Ureter (tissue), 1 donor: ENCODE data around the gene TCF12. TPM values are rescaled to one million over a fixed set of nuclear protein-coding genes. Genes with fewer than 3 reads are reported as not detected.

Experiments
- DNase-seq: peaks from one replicate; pipeline ENCODE4 v3.0.0-alpha.2; 2020; ENCODE audit warnings: low spot score
- total RNA-seq: library from RNA; stranded (reverse); gene quantifications from one replicate; pipeline ENCODE4 v1.2.4, GENCODE V29; 2023
- donor health status: DM: yes; HTN: yes; CAD: no.

Gene TCF12
- total RNA-seq, 1 donor from 2014 or later: 158 TPM

GRCh38 chr15:57169643-57170042, 251.2 kb downstream of the TCF12 start:
- no peak for DNase-seq

GRCh38 chr15:57171426-57171825, 253.0 kb downstream of the TCF12 start:
- no peak for DNase-seq

GRCh38 chr15:57172925-57173324, 254.5 kb downstream of the TCF12 start:
- no peak for DNase-seq

- no peak for DNase-seq
Measured at GRCh38 chr15:57183041-57183440, 264.6 kb downstream of the TCF12 start.

- no peak for DNase-seq
Measured at GRCh38 chr15:57183614-57184344, 265.3 kb downstream of the TCF12 start.

GRCh38 chr15:57184502-57184901, 266.1 kb downstream of the TCF12 start:
- DNase-seq: no peak

- DNase-seq: no peak
Measured at GRCh38 chr15:57185507-57186074, 267.1 kb downstream of the TCF12 start.

- no peak for DNase-seq
Measured at GRCh38 chr15:57189466-57189865, 271.0 kb downstream of the TCF12 start.

GRCh38 chr15:57190208-57190607, 271.8 kb downstream of the TCF12 start:
- no peak for DNase-seq

- no peak for DNase-seq
Measured at GRCh38 chr15:57193161-57193560, 274.7 kb downstream of the TCF12 start.

- no peak for DNase-seq
Measured at GRCh38 chr15:57195326-57195725, 276.9 kb downstream of the TCF12 start.

- no peak for DNase-seq
Measured at GRCh38 chr15:57196865-57197264, 278.4 kb downstream of the TCF12 start.

GRCh38 chr15:57198131-57198530, 279.7 kb downstream of the TCF12 start:
- DNase-seq: no peak

- no peak for DNase-seq
Measured at GRCh38 chr15:57198654-57199291, 280.3 kb downstream of the TCF12 start.

- DNase-seq: no peak
Measured at GRCh38 chr15:57201578-57201977, 283.1 kb downstream of the TCF12 start.

- no peak for DNase-seq
Measured at GRCh38 chr15:57203906-57204305, 285.5 kb downstream of the TCF12 start.

GRCh38 chr15:57205027-57205855, 286.8 kb downstream of the TCF12 start:
- no peak for DNase-seq

- DNase-seq: no peak
Measured at GRCh38 chr15:57205996-57206395, 287.6 kb downstream of the TCF12 start.

- no peak for DNase-seq
Measured at GRCh38 chr15:57213862-57214261, 295.4 kb downstream of the TCF12 start.

GRCh38 chr15:57215326-57215725, 296.9 kb downstream of the TCF12 start:
- DNase-seq: no peak

GRCh38 chr15:57215881-57216280, 297.4 kb downstream of the TCF12 start:
- DNase-seq: no peak

- no peak for DNase-seq
Measured at GRCh38 chr15:57216288-57216687, 297.8 kb downstream of the TCF12 start.
